GM23248 (cell line): ENCODE results near the gene TSC22D1.

Experiments used
- EZH2 ChIP-seq: fragments of 200-600 bp; sonication (generic); IDR thresholded peaks from 2 replicates; pipeline ENCODE4 v1.6.1; 2018; ENCODE audit warnings: antibody characterized with exemption, mild to moderate bottlenecking; ENCODE audit not compliant: insufficient read depth, poor library complexity, severe bottlenecking
- EZH2phosphoT487 ChIP-seq: fragments of 200-600 bp; sonication (generic); IDR thresholded peaks from 2 replicates; pipeline ENCODE4 v1.6.1; 2018; ENCODE audit warnings: antibody characterized with exemption, moderate library complexity, mild to moderate bottlenecking, low read depth; ENCODE audit not compliant: insufficient read depth

DNA sequence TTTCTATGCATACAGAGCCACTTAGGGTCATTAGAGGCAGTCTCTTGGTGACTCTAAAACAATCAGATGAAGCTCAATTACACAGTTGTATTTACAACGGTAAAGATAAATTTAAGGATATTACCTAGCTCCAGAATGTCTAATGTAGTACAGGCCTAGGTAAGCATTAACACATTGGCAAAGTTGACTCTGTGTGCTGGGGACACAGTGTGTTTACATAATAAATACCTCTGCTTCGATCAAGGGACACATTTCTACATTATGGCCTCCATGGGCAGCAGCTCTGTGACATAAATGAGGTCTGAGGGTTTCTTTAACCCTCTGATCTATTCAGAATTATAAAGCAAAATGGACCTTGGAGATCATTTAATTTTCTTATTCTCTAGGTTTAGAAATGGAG lies 127.8 kb downstream of the TSC22D1 start:
- TF ChIP-seq EZH2 (no peak), EZH2phosphoT487 (no peak)
